Measurements from ENCODE around the gene ZNF10. TPM values are rescaled to one million over a fixed set of nuclear protein-coding genes. Genes with fewer than 3 reads are reported as not detected.

ZNF10 gene
- total and polyA plus RNA-seq, 2 of the 4 experiments (the other 2 are of a cell fraction): 4.1 to 6.1 TPM

DNA sequence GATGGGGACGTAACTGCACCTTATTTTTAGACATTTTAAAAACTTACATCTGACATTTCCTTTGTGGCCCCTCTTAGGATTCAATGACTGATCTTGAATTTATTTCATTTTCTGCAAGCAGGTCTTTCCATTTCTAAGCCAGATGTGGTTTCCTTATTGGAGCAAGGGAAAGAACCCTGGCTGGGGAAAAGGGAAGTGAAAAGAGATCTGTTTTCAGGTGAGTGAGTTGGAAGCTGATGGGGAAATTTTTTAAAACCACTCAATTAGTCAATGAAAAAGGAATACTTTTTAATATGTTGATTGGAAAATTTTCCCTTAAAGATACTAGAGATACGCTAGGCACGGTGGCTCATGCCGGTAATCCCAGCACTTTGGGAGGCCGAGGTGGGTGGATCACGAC is 47.1 kb upstream of the ZNF10 start:
- Histone ChIP-seq H3K23ac (ENCODE audit: low read depth, low read length) (no peak overlapping the region), H3K56ac (ENCODE audit: extremely low read depth, insufficient read depth, low read length) (no peak overlapping the region), H3K4ac (ENCODE audit: low read depth, low read length) (no peak overlapping the region), H3K27me3 (ENCODE audit: control insufficient read depth, insufficient read depth, low read length) (no peaks in the 10 kb centered on the region), H4K20me1 (ENCODE audit: insufficient read depth, low read length) (no peaks in the 10 kb centered on the region; the same call in 1 of the 2 replicates), H2BK20ac (ENCODE audit: low read depth, low read length) (no peak overlapping the region), H2AK5ac (ENCODE audit: low read depth, low read length) (no peak overlapping the region), H3K79me1 (ENCODE audit: low read depth in 1 of 2, low read length in 2 of 2) (peaks cover 15 to 25% of the 10 kb centered on the region in 2 experiments), H2BK120ac (ENCODE audit: low read depth, low read length) (no peak overlapping the region), H4K91ac (ENCODE audit: insufficient read depth, low read depth, low read length) (no peak overlapping the region), H3K27ac (ENCODE audit: insufficient read depth, low read length) (no peak overlapping the region), H3K9me3 (ENCODE audit: control insufficient read depth, insufficient read depth, low read length) (peaks cover 53% of the 10 kb centered on the region), H3K4me2 (ENCODE audit: low read depth, low read length) (no peak overlapping the region), H2BK15ac (ENCODE audit: low read depth, low read length) (no peak overlapping the region), H4K5ac (ENCODE audit: low read depth, low read length) (no peak overlapping the region), H2AFZ (replicated peaks; ENCODE audit: low read length, poor library complexity) (no peak overlapping the region), H3K9ac (ENCODE audit: low read depth, low read length) (no peak overlapping the region), H3K4me3 (ENCODE audit: insufficient read depth, low read depth, low read length) (no peak overlapping the region), H4K8ac (ENCODE audit: low read depth in 2 of 2, low read length in 2 of 2) (no peak overlapping the region), H2BK5ac (ENCODE audit: low read depth, low read length, poor library complexity, severe bottlenecking) (no peak overlapping the region), H3K14ac (replicated peaks; ENCODE audit: low read depth, low read length) (no peak overlapping the region), H2AK9ac (replicated peaks; ENCODE audit: low read depth, low read length, poor library complexity) (no peak overlapping the region), H3K9me1 (ENCODE audit: insufficient read depth, low read length) (no peaks in the 10 kb centered on the region), H3K36me3 (ENCODE audit: control insufficient read depth, insufficient read depth, low read length) (peaks cover 37% of the 10 kb centered on the region), H3K4me1 (ENCODE audit: control insufficient read depth, insufficient read depth, low read length) (no peaks in the 10 kb centered on the region; the same call in 1 of the 2 replicates), H3K18ac (ENCODE audit: low read depth, low read length) (no peak overlapping the region)
- POLR2A ChIA-PET (ENCODE audit: unreplicated experiment): no interaction called here
- TF ChIP-seq, protein P1, sequence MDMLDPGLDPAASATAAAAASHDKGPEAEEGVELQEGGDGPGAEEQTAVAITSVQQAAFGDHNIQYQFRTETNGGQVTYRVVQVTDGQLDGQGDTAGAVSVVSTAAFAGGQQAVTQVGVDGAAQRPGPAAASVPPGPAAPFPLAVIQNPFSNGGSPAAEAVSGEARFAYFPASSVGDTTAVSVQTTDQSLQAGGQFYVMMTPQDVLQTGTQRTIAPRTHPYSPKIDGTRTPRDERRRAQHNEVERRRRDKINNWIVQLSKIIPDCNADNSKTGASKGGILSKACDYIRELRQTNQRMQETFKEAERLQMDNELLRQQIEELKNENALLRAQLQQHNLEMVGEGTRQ (IDR thresholded peaks at IDR 0.05; ENCODE audit: low read depth, low read length): no peak
- TF ChIP-seq RFX5 (IDR thresholded peaks at IDR 0.05; ENCODE audit: low read depth, low read length) (no peak), MXI1 (IDR thresholded peaks at IDR 0.05; ENCODE audit: borderline replicate concordance, low read depth, low read length) (no peak), SMC3 (IDR thresholded peaks at IDR 0.05; ENCODE audit: low read depth, low read length) (no peak), MAZ (IDR thresholded peaks at IDR 0.05; ENCODE audit: borderline replicate concordance, low read depth, low read length) (no peak), RAD21 (IDR thresholded peaks at IDR 0.05; ENCODE audit: low read length) (no peak)
- 96% methylated on average over 4 of the region's 6 CpGs; no CpG with 5 or more reads in 1 of the 2 experiments for WGBS, 2 experiments (ENCODE audit: extremely low coverage in 2 of 2, insufficient read length in 1 of 2)
- ATAC-seq (ENCODE audit: low read depth) (no peak), DNase-seq (no peak)
- in situ Hi-C loops (cut with MboI; ENCODE audit: low sequenced_read_pairs) (no loop called here), intact Hi-C loops (cut with micrococcal nuclease) (no loop called here), dilution Hi-C loops (cut with HindIII; ENCODE audit: low sequenced_read_pairs, unreplicated experiment) (no loop called here)
- CTCF ChIA-PET: no interaction called here
- BruUV-seq (replicated peaks): no TSS peak

Measured in IMR-90 (cell line).